ENCODE results near the gene CASQ2. TPM values are rescaled to one million over a fixed set of nuclear protein-coding genes. Genes with fewer than 3 reads are reported as not detected.

The CASQ2 gene
- total and polyA plus RNA-seq, 2 of the 13 experiments (the other 11 are each of a cell fraction or from before 2014, with no cell fraction given), result not detected

- CTCF ChIA-PET (ENCODE audit: low intra/inter-chr PET ratio, low total read pairs), result no interaction called here
- FAIRE-seq (no peak), ATAC-seq (no peak), DNase-seq (ENCODE audit: low spot score) (no peak)
- H3K9ac ChIP-seq (ENCODE audit: insufficient read depth, low read depth, low read length), result no peak overlapping the region
- no peaks in the 10 kb centered on the region for H3K4me1 ChIP-seq (ENCODE audit: insufficient read depth, low read length)
- no peaks in the 10 kb centered on the region for H3K27me3 ChIP-seq (ENCODE audit: control insufficient read depth in 1 of 2, insufficient read depth in 2 of 2, low read length in 2 of 2)
- H2AFZ ChIP-seq (ENCODE audit: low read length), result no peak overlapping the region
- no peaks in the 10 kb centered on the region for H3K79me2 ChIP-seq (ENCODE audit: insufficient read depth, low read length)
- in situ Hi-C loops (cut with HindIII; ENCODE audit: extremely low pct_ligation_motif_present, low pct_unique_long_range_greater_than_20kb), result no loop called here
- POLR2A ChIA-PET, result no interaction called here
- TF ChIP-seq PRDM4 (CRISPR knock-in tag; IDR thresholded peaks at IDR 0.05; ENCODE audit: borderline replicate concordance) (no peak), MTF2 (CRISPR knock-in tag; IDR thresholded peaks at IDR 0.05; ENCODE audit: borderline replicate concordance) (no peak), BCL3 (CRISPR knock-in tag; IDR thresholded peaks at IDR 0.05) (no peak), ATF7-NPFF (CRISPR knock-in tag; IDR thresholded peaks at IDR 0.05; ENCODE audit: low read depth) (no peak), ZNF724P (CRISPR knock-in tag; IDR thresholded peaks at IDR 0.05; ENCODE audit: borderline replicate concordance) (no peak), SPEN (CRISPR knock-in tag; IDR thresholded peaks at IDR 0.05; ENCODE audit: low read depth) (no peak), GPBP1L1 (CRISPR knock-in tag; IDR thresholded peaks at IDR 0.05) (no peak), ZNF275 (CRISPR knock-in tag; IDR thresholded peaks at IDR 0.05; ENCODE audit: borderline replicate concordance) (no peak), ZNF704 (CRISPR knock-in tag; IDR thresholded peaks at IDR 0.05; ENCODE audit: borderline replicate concordance) (no peak), FOXP1 (IDR thresholded peaks at IDR 0.05) (no peak), FOXP1 (CRISPR knock-in tag; IDR thresholded peaks at IDR 0.05) (no peak)
- intact Hi-C loops (cut with micrococcal nuclease; ENCODE audit: unreplicated experiment), result no loop called here
- no peak overlapping the region for H3K27ac ChIP-seq (ENCODE audit: extremely low read length, insufficient read depth, low read length)
- no peak overlapping the region for H3K4me3 ChIP-seq (replicated peaks in 1 of 3; ENCODE audit: insufficient read depth in 1 of 3, low read depth in 2 of 3, low read length in 3 of 3)
- no peaks in the 10 kb centered on the region for H3K9me3 ChIP-seq (ENCODE audit: low read length)
- peaks cover 11 to 23% of the 10 kb centered on the region in 2 experiments; a peak in 4 of 5 replicates for H3K36me3 ChIP-seq (replicated peaks in 1 of 2; ENCODE audit: control insufficient read depth in 1 of 2, insufficient read depth in 2 of 2, low read length in 2 of 2)
- no TSS peak for BruUV-seq (replicated peaks)
- H3K4me2 ChIP-seq (ENCODE audit: low read depth, low read length), result no peak overlapping the region
- WGBS (ENCODE audit: low lambda C conversion rate), result 100% methylated on average over 4 of the region's 4 CpGs
- H4K20me1 ChIP-seq (ENCODE audit: insufficient read depth, low read length), result no peaks in the 10 kb centered on the region
These were observed 76.3 kb downstream of the CASQ2 start for GRCh38 chr1:115692224-115692623.
